HG03066 (cell line): ENCODE results near the gene SORBS2.
A peak's percentile ranks its signal among the peaks of the same experiment; 100 is the strongest.

ENCODE experiments used
- ATAC-seq: cut with Tn5 transposase; IDR thresholded peaks from one replicate; pipeline ENCODE4 v1.9.1; 2021; ENCODE audit warnings: low read depth; ENCODE audit not compliant: unreplicated experiment

The SORBS2 gene

GRCh38 chr4:185598846-185599552, 213.0 kb downstream of the SORBS2 start:
- no peak for ATAC-seq

GRCh38 chr4:185597532-185598188, 214.3 kb downstream of the SORBS2 start:
- peak; percentile 86 for ATAC-seq

GRCh38 chr4:185592845-185593488, 219.0 kb downstream of the SORBS2 start:
- ATAC-seq = no peak

GRCh38 chr4:185592438-185592837, 219.6 kb downstream of the SORBS2 start:
- ATAC-seq = no peak

- no peak for ATAC-seq
Observed at GRCh38 chr4:185591679-185592141, 220.3 kb downstream of the SORBS2 start.

GRCh38 chr4:185590982-185591381, 221.0 kb downstream of the SORBS2 start:
- ATAC-seq = no peak

- ATAC-seq = no peak
Observed at GRCh38 chr4:185589067-185589836, 222.7 kb downstream of the SORBS2 start.

GRCh38 chr4:185587427-185588161, 224.4 kb downstream of the SORBS2 start:
- ATAC-seq = peak; percentile 93

GRCh38 chr4:185587030-185587426, 225.0 kb downstream of the SORBS2 start:
- ATAC-seq = no peak

- ATAC-seq = no peak
Observed at GRCh38 chr4:185585211-185585610, 226.8 kb downstream of the SORBS2 start.

- no peak for ATAC-seq
Observed at GRCh38 chr4:185583813-185584212, 228.2 kb downstream of the SORBS2 start.

GRCh38 chr4:185582651-185583400, 229.2 kb downstream of the SORBS2 start:
- ATAC-seq = no peak

- ATAC-seq = no peak
Observed at GRCh38 chr4:185580699-185581098, 231.3 kb downstream of the SORBS2 start.

GRCh38 chr4:185578284-185578683, 233.7 kb downstream of the SORBS2 start:
- ATAC-seq = no peak

GRCh38 chr4:185576962-185577950, 234.7 kb downstream of the SORBS2 start:
- ATAC-seq = no peak

GRCh38 chr4:185576314-185576961, 235.6 kb downstream of the SORBS2 start:
- ATAC-seq = no peak

GRCh38 chr4:185573651-185574199, 238.3 kb downstream of the SORBS2 start:
- no peak for ATAC-seq

- no peak for ATAC-seq
Observed at GRCh38 chr4:185570727-185571126, 241.3 kb downstream of the SORBS2 start.
